A549 (cell line): ENCODE measurements around the gene MAP3K2.

ENCODE experiments used
- CEBPB ChIP-seq, 2 experiments: fragments of >200 bp in 1 of 2; sonication (Bioruptor Twin) in 1 of 2; formaldehyde crosslinking in 1 of 2; IDR thresholded peaks; 2 replicates each; pipeline ENCODE4 v1.6.1; 2012 to 2016
- CTCF ChIP-seq: fragments of >200 bp; sonication (Bioruptor Twin); formaldehyde crosslinking; IDR thresholded peaks from 3 replicates; pipeline ENCODE4 v1.5.1; 2016
- EHMT2 ChIP-seq: fragments of 200-600 bp; sonication (generic); IDR thresholded peaks from 2 replicates; pipeline ENCODE4 v1.6.1; 2016; ENCODE audit warnings: antibody characterized with exemption, low read depth, mild to moderate bottlenecking, moderate library complexity
- EP300 ChIP-seq, 2 experiments: fragments of >200 bp; sonication (Bioruptor Twin); formaldehyde crosslinking; IDR thresholded peaks; 2 replicates in 1 of 2; 3 replicates in 1 of 2; pipeline ENCODE4 v1.6.1; 2016 to 2017
- ESRRA ChIP-seq: fragments of 150-350 bp; IDR thresholded peaks from 2 replicates; pipeline ENCODE4 v1.6.1; 2014; ENCODE audit warnings: mild to moderate bottlenecking, low read length, borderline replicate concordance
- KDM1A ChIP-seq: fragments of 200-600 bp; sonication (generic); IDR thresholded peaks from 2 replicates; pipeline ENCODE4 v1.6.1; 2016; ENCODE audit warnings: low read depth, mild to moderate bottlenecking
- NFE2L2 ChIP-seq: fragments of 150-350 bp; conservative IDR thresholded peaks from 2 replicates; pipeline ENCODE4 v1.6.1; 2014; ENCODE audit warnings: low read length
- POLR2A ChIP-seq: IDR thresholded peaks from 2 replicates; pipeline ENCODE4 v1.6.1; 2012; ENCODE audit warnings: mild to moderate bottlenecking, low read length
- RFX5 ChIP-seq: fragments of 450-650 bp; IDR thresholded peaks from 2 replicates; pipeline ENCODE4 v1.7.1; 2014; ENCODE audit warnings: antibody characterized with exemption, mild to moderate bottlenecking, moderate library complexity
- RNF2 ChIP-seq: fragments of 200-600 bp; sonication (generic); IDR thresholded peaks from 2 replicates; pipeline ENCODE4 v1.6.1; 2016; ENCODE audit warnings: low read depth, mild to moderate bottlenecking, antibody characterized with exemption, moderate library complexity, borderline replicate concordance
- ZFP36 ChIP-seq: fragments of 450-650 bp; IDR thresholded peaks from 2 replicates; pipeline ENCODE4 v1.6.1; 2014; ENCODE audit warnings: borderline replicate concordance; ENCODE audit not compliant: partially characterized antibody
- TF ChIP-seq, protein P1 (sequence below): fragments of >200 bp; sonication (Bioruptor Twin); formaldehyde crosslinking; IDR thresholded peaks from 3 replicates; pipeline ENCODE4 v1.6.1; 2016

DNA sequence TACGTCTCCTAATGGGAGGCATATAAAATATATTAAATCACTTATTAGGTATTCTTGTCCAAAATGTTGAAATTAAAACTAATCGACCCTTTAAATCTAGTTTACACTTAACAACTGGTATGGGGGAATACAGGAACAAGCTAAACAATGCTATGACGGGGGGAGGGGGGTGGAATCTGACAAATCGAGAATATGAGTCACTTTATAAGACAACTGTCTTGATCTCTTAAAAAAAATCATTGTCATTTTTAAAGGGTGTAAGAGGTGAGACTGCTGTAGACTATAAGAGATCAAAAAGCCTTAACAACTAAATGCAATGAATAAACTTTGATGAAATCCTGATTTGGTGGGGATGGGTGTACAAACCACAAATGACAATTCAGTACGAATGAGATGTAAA lies 6.0 kb downstream of the MAP3K2 start:
- TF ChIP-seq EHMT2 (no peak), EP300 (IDR thresholded peaks at IDR 0.05) (no peak), CTCF (no peak), CEBPB (IDR thresholded peaks at IDR 0.05) (no peak), ESRRA (no peak), RFX5 (no peak), KDM1A (no peak), NFE2L2 (no peak), ZFP36 (no peak), RNF2 (no peak), POLR2A (no peak)
- TF ChIP-seq, protein P1, sequence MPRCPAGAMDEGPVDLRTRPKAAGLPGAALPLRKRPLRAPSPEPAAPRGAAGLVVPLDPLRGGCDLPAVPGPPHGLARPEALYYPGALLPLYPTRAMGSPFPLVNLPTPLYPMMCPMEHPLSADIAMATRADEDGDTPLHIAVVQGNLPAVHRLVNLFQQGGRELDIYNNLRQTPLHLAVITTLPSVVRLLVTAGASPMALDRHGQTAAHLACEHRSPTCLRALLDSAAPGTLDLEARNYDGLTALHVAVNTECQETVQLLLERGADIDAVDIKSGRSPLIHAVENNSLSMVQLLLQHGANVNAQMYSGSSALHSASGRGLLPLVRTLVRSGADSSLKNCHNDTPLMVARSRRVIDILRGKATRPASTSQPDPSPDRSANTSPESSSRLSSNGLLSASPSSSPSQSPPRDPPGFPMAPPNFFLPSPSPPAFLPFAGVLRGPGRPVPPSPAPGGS, result no peak
